MCF 10A (cell line): Measurements from ENCODE around the gene SYNDIG1L. TPM values are rescaled to one million over a fixed set of nuclear protein-coding genes. Genes with fewer than 3 reads are reported as not detected.

Experiments used
- BruUV-seq: library from RNA; stranded (reverse); fragments of 400-500 nt; replicated peaks from 2 replicates; lab custom pipeline; 2021; lab: Mats Ljungman, UMichigan
- CTCF ChIA-PET: fragments of 300-600 bp; sonication (Branson Sonifier 250); formaldehyde crosslinking; extraction: SDS; loops from one replicate; lab custom pipeline; 2021; ENCODE audit warnings: antibody characterized with exemption, inconsistent platforms; lab: Yijun Ruan, JAX
- POLR2A ChIA-PET: fragments of 300-600, 350-650 bp; sonication (Branson Sonifier 250); formaldehyde crosslinking; extraction: SDS; loops from one replicate; lab custom pipeline; 2020; ENCODE audit warnings: antibody characterized with exemption, inconsistent platforms; lab: Yijun Ruan, JAX
- DNase-seq: peaks from one replicate; pipeline ENCODE4 v3.0.0-alpha.2; 2018; ENCODE audit not compliant: unreplicated experiment
- H3K27ac Mint-ChIP-seq: one replicate; pipeline ENCODE4 v1.8.0; 2022; ENCODE audit warnings: mild to moderate bottlenecking, low read depth, mixed read lengths; ENCODE audit not compliant: unreplicated experiment
- H3K27me3 Mint-ChIP-seq: one replicate; pipeline ENCODE4 v1.8.0; 2022; ENCODE audit warnings: mixed read lengths; ENCODE audit not compliant: insufficient read depth, unreplicated experiment
- H3K36me3 Mint-ChIP-seq: one replicate; pipeline ENCODE4 v1.8.0; 2022; ENCODE audit warnings: mild to moderate bottlenecking, moderate library complexity, mixed read lengths; ENCODE audit not compliant: insufficient read depth, unreplicated experiment
- H3K4me1 Mint-ChIP-seq: one replicate; pipeline ENCODE4 v1.8.0; 2022; ENCODE audit warnings: mixed read lengths; ENCODE audit not compliant: insufficient read depth, unreplicated experiment
- H3K4me3 Mint-ChIP-seq: one replicate; pipeline ENCODE4 v1.8.0; 2022; ENCODE audit warnings: mild to moderate bottlenecking, moderate library complexity, mixed read lengths; ENCODE audit not compliant: unreplicated experiment
- H3K9me3 Mint-ChIP-seq: one replicate; pipeline ENCODE4 v1.8.0; 2022; ENCODE audit warnings: mixed read lengths; ENCODE audit not compliant: unreplicated experiment
- CTCF ChIP-seq: fragments of 200-600 bp; IDR thresholded peaks from one replicate; pipeline ENCODE4 v1.8.0; 2022; ENCODE audit warnings: antibody characterized with exemption, mild to moderate bottlenecking; ENCODE audit not compliant: unreplicated experiment
- intact Hi-C: fragments of 100-400 bp; cut with micrococcal nuclease; formaldehyde crosslinking; loops from 2 replicates; pipeline ENCODE4 v1.14.1; 2022
- total RNA-seq: library from RNA; stranded (reverse); gene quantifications from 2 replicates; pipeline ENCODE4 v1.2.3, GENCODE V29; 2022

SYNDIG1L gene
- total RNA-seq, 1 experiment from 2014 or later, result not detected

GRCh38 chr14:74415115-74415437, 10.9 kb downstream of the SYNDIG1L start:
- CTCF ChIA-PET, result interaction anchor here (0.7 kb wide), 1 partner anchor 14 kb away, joined by 3 read pairs; no protein-coding TSS in a partner anchor
- no TSS peak for BruUV-seq
- no peak overlapping the region for H3K27ac Mint-ChIP-seq

GRCh38 chr14:74414403-74415114, 11.5 kb downstream of the SYNDIG1L start:
- H3K4me1 Mint-ChIP-seq, result no peaks in the 10 kb centered on the region
- ChIA-PET CTCF (interaction anchor here (0.8 kb wide), 1 partner anchor 119 kb away, joined by 4 read pairs; no protein-coding TSS in a partner anchor), POLR2A (no interaction called here)
- H3K27me3 Mint-ChIP-seq, result peaks cover 47% of the 10 kb centered on the region
- no peak overlapping the region for H3K4me3 Mint-ChIP-seq
- no peak for TF ChIP-seq CTCF
- no TSS peak for BruUV-seq
- peak; percentile 25 for DNase-seq
- no peak overlapping the region for H3K27ac Mint-ChIP-seq
- no peaks in the 10 kb centered on the region for H3K36me3 Mint-ChIP-seq
- H3K9me3 Mint-ChIP-seq, result no peaks in the 10 kb centered on the region
- intact Hi-C loops, result no loop called here

More at GRCh38 chr14:74415115-74415437, 10.9 kb downstream of the SYNDIG1L start:
- no peaks in the 10 kb centered on the region for H3K36me3 Mint-ChIP-seq
- POLR2A ChIA-PET, result no interaction called here
- no peak overlapping the region for H3K4me3 Mint-ChIP-seq
- intact Hi-C loops, result no loop called here
- H3K9me3 Mint-ChIP-seq, result no peaks in the 10 kb centered on the region
- H3K27me3 Mint-ChIP-seq, result peaks cover 42% of the 10 kb centered on the region
- DNase-seq, result no peak
- TF ChIP-seq CTCF, result no peak
- no peaks in the 10 kb centered on the region for H3K4me1 Mint-ChIP-seq

- no TSS peak for BruUV-seq
- ChIA-PET CTCF (no interaction called here), POLR2A (no interaction called here)
- no peaks in the 10 kb centered on the region for H3K4me1 Mint-ChIP-seq
- no peak overlapping the region for H3K27ac Mint-ChIP-seq
- intact Hi-C loops, result no loop called here
- H3K4me3 Mint-ChIP-seq, result no peak overlapping the region
- no peaks in the 10 kb centered on the region for H3K36me3 Mint-ChIP-seq
- no peaks in the 10 kb centered on the region for H3K9me3 Mint-ChIP-seq
- no peak for DNase-seq
- TF ChIP-seq CTCF, result no peak
- peaks cover 49% of the 10 kb centered on the region for H3K27me3 Mint-ChIP-seq
Measured at GRCh38 chr14:74413627-74414026, 12.4 kb downstream of the SYNDIG1L start.

- no peak for TF ChIP-seq CTCF
- BruUV-seq, result no TSS peak
Measured at GRCh38 chr14:74412753-74413152, 13.3 kb downstream of the SYNDIG1L start.

More at GRCh38 chr14:74412753-74413152, 13.3 kb downstream of the SYNDIG1L start:
- intact Hi-C loops, result no loop called here
- no peak overlapping the region for H3K4me3 Mint-ChIP-seq
- H3K27me3 Mint-ChIP-seq, result peaks cover 49% of the 10 kb centered on the region
- no peaks in the 10 kb centered on the region for H3K9me3 Mint-ChIP-seq
- no peaks in the 10 kb centered on the region for H3K4me1 Mint-ChIP-seq
- ChIA-PET CTCF (no interaction called here), POLR2A (no interaction called here)
- no peak overlapping the region for H3K27ac Mint-ChIP-seq
- DNase-seq, result no peak
- no peaks in the 10 kb centered on the region for H3K36me3 Mint-ChIP-seq
